ACC112 (cell line): ENCODE results near the gene OTUD6A.
A peak's percentile ranks its signal among the peaks of the same experiment; 100 is the strongest.

Source experiments
- H2AFZ ChIP-seq: fragments of 200-600 bp; sonication (generic); one replicate; pipeline ENCODE4 v1.6.0; 2017; ENCODE audit warnings: antibody characterized with exemption, low read length; ENCODE audit not compliant: unreplicated experiment
- H3K27ac ChIP-seq: fragments of 200-600 bp; sonication (generic); 2 replicates; pipeline ENCODE4 v1.5.1; 2014; ENCODE audit warnings: low read depth, mild to moderate bottlenecking, antibody characterized with exemption, low read length, moderate library complexity
- H3K27me3 ChIP-seq: fragments of 200-600 bp; sonication (generic); 2 replicates; pipeline ENCODE4 v1.6.1; 2014; ENCODE audit warnings: mild to moderate bottlenecking, antibody characterized with exemption, low read length, moderate library complexity, mixed read lengths; ENCODE audit not compliant: insufficient read depth
- H3K36me3 ChIP-seq: fragments of 200-600 bp; sonication (generic); 2 replicates; pipeline ENCODE4 v1.6.1; 2016; ENCODE audit warnings: mild to moderate bottlenecking, antibody characterized with exemption, low read length, moderate library complexity, mixed read lengths; ENCODE audit not compliant: insufficient read depth
- H3K4me1 ChIP-seq: fragments of 200-600 bp; sonication (generic); one replicate; pipeline ENCODE4 v1.6.1; 2016; ENCODE audit warnings: low read length, mixed read lengths; ENCODE audit not compliant: insufficient read depth, unreplicated experiment, control insufficient read depth
- H3K4me3 ChIP-seq: fragments of 200-600 bp; sonication (generic); 2 replicates; pipeline ENCODE4 v1.5.1; 2014; ENCODE audit warnings: mild to moderate bottlenecking, low read depth, low read length
- H3K79me2 ChIP-seq: fragments of 200-600 bp; sonication (generic); one replicate; pipeline ENCODE4 v1.6.0; 2016; ENCODE audit warnings: low read length; ENCODE audit not compliant: control insufficient read depth, unreplicated experiment, insufficient read depth

The OTUD6A gene

GRCh38 chrX:70032792-70033191 lies 29.5 kb upstream of the OTUD6A start:
- peaks cover 4% of the 10 kb centered on the region for H3K4me1 ChIP-seq

GRCh38 chrX:70033348-70034051 lies 28.8 kb upstream of the OTUD6A start:
- Histone ChIP-seq H3K79me2 (no peaks in the 10 kb centered on the region), H3K36me3 (no peaks in the 10 kb centered on the region), H3K4me3 (no peak overlapping the region), H3K27ac (no peak overlapping the region), H2AFZ (no peak overlapping the region), H3K27me3 (no peaks in the 10 kb centered on the region), H3K4me1 (peaks cover 4% of the 10 kb centered on the region)

More at GRCh38 chrX:70032792-70033191, 29.5 kb upstream of the OTUD6A start:
- no peak overlapping the region for H3K27ac ChIP-seq
- H3K27me3 ChIP-seq = no peaks in the 10 kb centered on the region
- H3K36me3 ChIP-seq = no peaks in the 10 kb centered on the region
- H3K4me3 ChIP-seq = no peak overlapping the region
- H3K79me2 ChIP-seq = no peaks in the 10 kb centered on the region
- no peak overlapping the region for H2AFZ ChIP-seq

- Histone ChIP-seq H3K27me3 (no peaks in the 10 kb centered on the region), H3K4me1 (peaks cover 4% of the 10 kb centered on the region), H3K27ac (no peak overlapping the region), H3K4me3 (no peak overlapping the region), H3K79me2 (no peaks in the 10 kb centered on the region), H2AFZ (no peak overlapping the region), H3K36me3 (no peaks in the 10 kb centered on the region)
Measured at GRCh38 chrX:70034646-70035045, 27.6 kb upstream of the OTUD6A start.

GRCh38 chrX:70038515-70038914 lies 23.7 kb upstream of the OTUD6A start:
- H2AFZ ChIP-seq = no peak overlapping the region
- H3K36me3 ChIP-seq = no peaks in the 10 kb centered on the region
- no peaks in the 10 kb centered on the region for H3K27me3 ChIP-seq
- H3K4me1 ChIP-seq = no peaks in the 10 kb centered on the region
- H3K79me2 ChIP-seq = no peaks in the 10 kb centered on the region
- H3K27ac ChIP-seq = no peak overlapping the region
- no peak overlapping the region for H3K4me3 ChIP-seq

- Histone ChIP-seq H2AFZ (no peak overlapping the region), H3K36me3 (no peaks in the 10 kb centered on the region), H3K27ac (no peak overlapping the region), H3K79me2 (no peaks in the 10 kb centered on the region), H3K4me3 (no peak overlapping the region), H3K4me1 (no peaks in the 10 kb centered on the region), H3K27me3 (no peaks in the 10 kb centered on the region)
Measured at GRCh38 chrX:70038951-70039350, 23.3 kb upstream of the OTUD6A start.

- Histone ChIP-seq H3K27me3 (no peaks in the 10 kb centered on the region), H3K79me2 (no peaks in the 10 kb centered on the region), H2AFZ (no peak overlapping the region), H3K36me3 (no peaks in the 10 kb centered on the region), H3K4me1 (peaks cover 3% of the 10 kb centered on the region), H3K4me3 (no peak overlapping the region), H3K27ac (no peak overlapping the region)
Measured at GRCh38 chrX:70039758-70040157, 22.5 kb upstream of the OTUD6A start.

GRCh38 chrX:70041993-70042392 lies 20.3 kb upstream of the OTUD6A start:
- Histone ChIP-seq H3K36me3 (no peaks in the 10 kb centered on the region), H2AFZ (no peak overlapping the region), H3K79me2 (no peaks in the 10 kb centered on the region), H3K27me3 (no peaks in the 10 kb centered on the region), H3K4me3 (no peak overlapping the region), H3K27ac (no peak overlapping the region), H3K4me1 (peaks cover 11% of the 10 kb centered on the region)

GRCh38 chrX:70042399-70043371 lies 19.6 kb upstream of the OTUD6A start:
- no peak overlapping the region for H2AFZ ChIP-seq
- no peak overlapping the region for H3K27ac ChIP-seq
- H3K36me3 ChIP-seq = no peaks in the 10 kb centered on the region
- no peaks in the 10 kb centered on the region for H3K27me3 ChIP-seq
- H3K4me3 ChIP-seq = no peak overlapping the region
- peaks cover 18% of the 10 kb centered on the region for H3K4me1 ChIP-seq
- no peaks in the 10 kb centered on the region for H3K79me2 ChIP-seq

- no peaks in the 10 kb centered on the region for H3K27me3 ChIP-seq
- peaks cover 18% of the 10 kb centered on the region for H3K4me1 ChIP-seq
- H2AFZ ChIP-seq = no peak overlapping the region
- H3K36me3 ChIP-seq = no peaks in the 10 kb centered on the region
- no peaks in the 10 kb centered on the region for H3K79me2 ChIP-seq
- H3K4me3 ChIP-seq = no peak overlapping the region
- no peak overlapping the region for H3K27ac ChIP-seq
Measured at GRCh38 chrX:70043685-70044084, 18.6 kb upstream of the OTUD6A start.

- H3K4me3 ChIP-seq = no peak overlapping the region
- peaks cover 18% of the 10 kb centered on the region for H3K4me1 ChIP-seq
- H3K36me3 ChIP-seq = no peaks in the 10 kb centered on the region
- no peaks in the 10 kb centered on the region for H3K27me3 ChIP-seq
- peak overlapping the region; percentile 28 for H3K27ac ChIP-seq
- no peaks in the 10 kb centered on the region for H3K79me2 ChIP-seq
- no peak overlapping the region for H2AFZ ChIP-seq
Measured at GRCh38 chrX:70044541-70045245, 17.6 kb upstream of the OTUD6A start.
